HG02571 (cell line): ENCODE data around the gene LRRC3.

Experiments
- ATAC-seq: cut with Tn5 transposase; IDR thresholded peaks from one replicate; pipeline ENCODE4 v1.9.1; 2021; ENCODE audit warnings: mild to moderate bottlenecking, moderate library complexity; ENCODE audit not compliant: unreplicated experiment

The LRRC3 gene

DNA sequence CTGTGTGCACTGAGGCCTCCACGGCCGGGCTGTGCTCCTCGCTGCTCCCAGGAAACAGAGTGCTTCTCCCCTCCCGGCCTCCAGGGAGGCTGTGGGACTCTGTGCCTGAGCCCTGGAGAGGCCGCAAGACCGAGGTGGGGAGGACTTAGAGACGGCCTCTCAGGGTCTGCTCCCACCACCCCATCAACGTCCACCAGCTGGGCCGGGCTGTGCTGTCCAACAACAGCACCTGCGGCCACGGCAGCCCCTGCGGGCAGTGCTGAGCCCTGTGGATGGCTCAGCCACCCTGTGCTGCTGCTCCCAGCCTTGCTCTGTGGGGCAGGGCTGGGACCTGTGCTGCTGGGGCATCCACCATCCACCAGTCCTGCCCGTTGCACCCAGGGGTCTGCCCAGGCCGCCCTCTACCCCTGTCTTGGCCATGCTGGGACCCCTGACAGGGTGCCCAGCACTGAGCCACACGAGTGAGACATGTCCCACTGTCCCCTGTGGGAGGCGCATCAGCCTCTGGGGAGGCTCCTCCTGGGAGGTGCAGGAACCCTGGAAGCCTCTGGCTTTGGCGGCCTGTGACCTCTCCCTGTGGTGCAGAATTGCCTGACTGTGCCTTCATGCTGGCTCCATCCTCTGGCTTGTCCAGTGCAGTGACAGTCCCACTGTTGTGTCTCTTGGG is 31.2 kb upstream of the LRRC3 start:
- ATAC-seq, result no peak

DNA sequence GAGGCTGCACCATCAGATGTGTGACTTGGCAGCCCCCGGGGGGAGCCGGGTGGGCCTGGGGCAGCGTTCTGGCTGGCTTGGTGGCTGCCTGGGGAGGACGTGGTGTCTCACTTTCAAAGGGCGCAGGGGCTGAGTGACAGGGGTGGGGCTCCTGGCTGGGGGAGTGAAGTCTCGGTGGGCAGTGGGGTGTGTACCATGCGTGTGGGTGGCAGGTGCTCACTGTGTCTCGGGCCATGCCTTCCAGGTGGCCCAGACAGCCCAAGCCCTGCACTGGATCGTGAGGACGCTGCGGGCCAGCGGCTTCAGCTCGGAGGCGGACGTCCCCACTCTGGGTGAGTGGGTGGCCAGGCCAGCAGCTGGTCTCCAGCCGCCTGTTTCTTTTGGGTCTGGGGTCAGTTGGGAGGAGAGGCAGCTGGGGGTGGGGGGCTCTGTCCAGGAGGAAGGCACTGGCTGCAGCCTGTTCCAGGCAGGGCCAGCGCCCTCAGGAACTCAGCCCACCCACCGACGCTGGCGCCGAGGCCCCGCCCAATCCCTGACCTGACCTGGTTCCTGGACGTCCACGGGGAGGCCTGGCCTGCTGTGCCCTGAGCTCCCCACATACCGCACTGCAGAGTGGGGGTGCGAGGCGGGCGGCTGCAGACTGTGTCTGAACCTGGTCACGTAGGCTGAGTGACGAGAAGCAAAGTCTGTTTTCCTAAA is 30.6 kb upstream of the LRRC3 start:
- ATAC-seq, result no peak

DNA sequence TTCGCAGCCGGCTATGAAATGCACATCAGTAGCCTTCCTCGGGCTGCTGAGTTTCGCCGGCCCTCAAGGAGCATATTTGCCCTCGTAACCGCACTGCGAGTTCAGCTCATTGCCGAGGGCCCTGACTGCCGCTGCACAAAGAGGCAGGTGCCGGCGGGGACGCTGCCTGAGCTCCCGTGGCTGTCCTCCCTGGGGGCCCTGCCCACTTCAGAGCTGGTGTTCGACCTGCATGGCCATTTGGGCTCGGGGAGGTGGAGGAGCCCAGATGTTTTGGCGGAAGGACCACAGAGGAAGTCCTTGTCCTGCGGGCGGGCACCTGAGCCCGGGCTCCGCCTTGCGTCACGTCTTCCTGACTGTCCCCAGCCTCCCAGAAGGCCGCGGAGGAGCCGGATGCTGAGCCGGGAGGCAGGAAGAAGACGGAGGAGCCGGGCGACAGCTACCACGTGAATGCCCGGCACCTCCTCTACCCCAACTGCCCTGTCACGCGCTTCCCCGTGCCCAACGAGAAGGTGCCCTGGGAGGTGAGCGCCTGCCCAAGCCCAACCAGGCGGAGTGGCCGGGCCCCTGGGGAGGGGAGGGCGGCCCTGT is 29.9 kb upstream of the LRRC3 start:
- no peak for ATAC-seq

DNA sequence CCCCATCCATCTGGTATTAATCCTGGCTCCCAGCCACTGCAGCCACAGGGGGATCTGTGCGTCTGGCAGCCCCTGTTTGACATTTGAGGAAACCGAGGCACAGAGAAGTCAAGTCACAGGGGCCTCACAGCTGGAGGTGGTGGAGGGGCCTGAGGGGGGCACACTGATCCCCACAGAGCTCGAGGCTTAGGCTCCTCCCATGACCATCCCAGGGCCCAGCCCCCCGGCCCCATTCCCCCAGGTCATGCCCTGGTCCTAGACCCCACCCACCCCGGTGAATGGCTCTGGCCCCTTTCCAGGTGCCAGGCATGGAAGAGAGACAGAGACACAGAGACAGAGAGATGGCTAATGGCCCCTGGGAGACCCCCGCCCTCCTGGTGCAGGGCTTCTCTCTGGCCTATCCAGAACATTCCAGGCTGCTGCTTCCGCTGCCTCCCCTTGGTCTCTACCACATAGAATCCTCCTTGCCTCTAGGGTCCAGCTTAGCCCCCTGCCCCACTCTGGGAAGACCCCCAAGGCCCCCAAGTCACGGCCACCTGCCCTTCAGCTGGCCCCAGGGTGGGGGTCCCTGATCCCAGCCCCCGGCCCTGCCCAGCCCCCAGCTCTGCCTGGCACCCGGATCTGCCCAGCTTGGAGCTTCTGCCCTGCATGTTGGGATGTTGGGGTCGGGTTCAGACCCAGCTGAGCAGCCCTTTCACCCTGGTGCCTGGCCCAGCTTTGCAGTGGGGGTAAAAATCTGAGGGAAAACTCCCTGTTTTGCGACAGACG is 29.2 kb upstream of the LRRC3 start:
- no peak for ATAC-seq

DNA sequence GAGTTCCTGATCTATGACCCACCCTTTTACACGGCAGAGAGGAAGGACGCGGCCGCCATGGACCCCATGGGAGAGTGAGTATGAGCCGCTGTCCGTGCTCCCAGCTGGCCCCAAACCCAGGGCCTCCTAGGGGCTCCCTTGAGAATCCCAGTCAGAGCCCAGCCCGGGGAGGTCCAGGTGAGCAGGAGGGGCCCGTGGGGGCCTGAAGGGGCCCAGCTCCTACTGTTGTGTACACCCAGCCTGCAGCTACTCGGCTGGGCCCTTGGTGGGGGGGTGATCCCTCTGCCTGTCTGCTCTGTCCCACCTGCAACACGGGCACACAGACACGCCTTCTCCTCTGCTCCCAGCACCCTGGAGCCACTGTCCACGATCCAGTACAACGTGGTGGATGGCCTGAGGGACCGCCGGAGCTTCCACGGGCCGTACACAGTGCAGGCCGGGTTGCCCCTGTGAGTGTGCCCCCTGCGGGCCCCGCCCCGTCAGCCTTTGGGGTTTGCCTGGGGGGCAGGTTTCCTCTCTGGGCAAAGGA is 28.6 kb upstream of the LRRC3 start:
- ATAC-seq, result no peak

DNA sequence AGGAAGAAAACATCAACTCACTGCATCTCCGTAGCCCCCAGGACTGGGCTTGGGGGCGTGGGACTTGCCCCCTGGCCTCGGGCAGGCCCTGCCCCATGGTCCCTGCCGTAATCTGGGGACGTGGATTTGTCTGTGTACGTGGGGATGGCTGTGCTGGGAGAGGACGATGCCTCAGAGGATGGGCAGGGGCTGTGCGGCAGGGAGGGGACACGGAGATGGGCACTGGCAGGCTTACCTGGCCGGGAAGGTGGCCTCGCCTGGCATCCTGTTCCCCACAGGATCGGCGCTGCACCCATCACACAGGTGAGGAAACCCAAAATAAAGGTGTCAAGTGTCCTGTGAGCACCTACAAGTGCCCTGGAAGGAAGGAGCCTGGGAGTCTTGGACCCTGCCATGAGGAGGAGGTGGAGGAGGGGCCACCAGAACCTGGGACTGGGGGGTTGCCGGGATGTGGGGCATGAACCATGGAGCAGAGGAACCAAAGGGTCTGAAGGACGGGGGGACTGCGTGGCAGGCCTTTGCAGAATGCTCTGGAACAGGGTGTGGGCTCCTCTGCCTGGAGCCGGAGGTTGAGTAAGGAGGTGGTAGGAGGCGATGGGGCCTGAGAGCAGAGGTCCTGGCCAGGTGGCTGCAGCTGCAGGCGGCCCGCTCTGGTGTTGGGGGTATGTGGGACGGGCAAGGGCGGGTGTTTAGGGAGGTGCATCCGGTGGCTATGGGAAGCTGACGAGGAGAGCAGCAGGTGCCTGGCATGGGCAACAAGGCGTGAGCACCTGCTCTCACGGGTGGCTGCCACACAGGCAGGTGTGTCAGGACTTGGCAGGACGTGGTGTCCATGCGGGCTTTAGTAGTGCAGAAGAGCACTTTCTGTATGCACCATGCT is 27.8 kb upstream of the LRRC3 start:
- ATAC-seq, result no peak

DNA sequence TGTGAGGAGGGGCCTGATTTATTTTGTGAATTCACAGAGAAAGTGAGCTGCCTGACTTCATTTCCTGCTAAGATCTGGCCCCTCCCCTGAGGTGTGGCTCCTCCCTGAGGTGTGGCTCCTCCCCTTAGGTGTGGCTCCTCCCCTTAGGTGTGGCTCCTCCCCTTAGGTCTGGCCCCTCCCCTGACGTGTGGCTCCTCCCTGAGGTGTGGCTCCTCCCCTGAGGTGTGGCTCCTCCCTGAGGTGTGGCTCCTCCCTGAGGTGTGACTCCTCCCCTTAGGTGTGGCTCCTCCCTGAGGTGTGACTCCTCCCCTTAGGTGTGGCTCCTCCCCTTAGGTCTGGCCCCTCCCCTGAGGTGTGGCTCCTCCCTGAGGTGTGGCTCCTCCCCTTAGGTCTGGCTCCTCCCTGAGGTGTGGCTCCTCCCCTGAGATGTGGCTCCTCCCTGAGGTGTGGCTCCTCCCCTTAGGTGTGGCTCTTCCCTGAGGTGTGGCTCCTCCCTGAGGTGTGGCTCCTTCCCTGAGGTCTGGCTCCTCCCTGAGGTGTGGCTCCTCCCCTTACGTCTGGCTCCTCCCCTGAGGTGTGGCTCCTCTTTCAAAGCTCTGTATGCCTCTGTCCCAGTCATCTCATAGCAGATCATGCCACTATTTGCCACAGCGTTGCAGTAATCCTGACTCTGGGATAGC is 26.9 kb upstream of the LRRC3 start:
- no peak for ATAC-seq

DNA sequence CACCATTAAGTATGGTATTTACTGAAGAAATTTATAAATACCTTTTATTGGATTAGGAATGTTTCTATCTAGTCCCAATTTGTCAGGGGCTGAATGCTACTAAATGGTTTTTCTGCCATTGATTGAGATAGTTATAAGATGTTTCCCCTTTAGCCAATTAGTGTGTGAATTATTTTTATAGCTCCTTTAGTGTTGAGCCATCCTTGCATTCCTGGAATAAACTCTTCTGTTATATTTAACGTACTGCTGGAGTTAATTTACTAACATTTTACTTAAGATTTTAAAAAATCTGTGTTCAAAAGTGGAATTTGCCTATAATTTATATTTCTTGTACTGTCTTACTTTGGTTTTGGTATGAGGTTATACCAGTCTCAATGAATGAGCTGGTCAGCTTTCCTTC is 25.4 kb upstream of the LRRC3 start:
- no peak for ATAC-seq

DNA sequence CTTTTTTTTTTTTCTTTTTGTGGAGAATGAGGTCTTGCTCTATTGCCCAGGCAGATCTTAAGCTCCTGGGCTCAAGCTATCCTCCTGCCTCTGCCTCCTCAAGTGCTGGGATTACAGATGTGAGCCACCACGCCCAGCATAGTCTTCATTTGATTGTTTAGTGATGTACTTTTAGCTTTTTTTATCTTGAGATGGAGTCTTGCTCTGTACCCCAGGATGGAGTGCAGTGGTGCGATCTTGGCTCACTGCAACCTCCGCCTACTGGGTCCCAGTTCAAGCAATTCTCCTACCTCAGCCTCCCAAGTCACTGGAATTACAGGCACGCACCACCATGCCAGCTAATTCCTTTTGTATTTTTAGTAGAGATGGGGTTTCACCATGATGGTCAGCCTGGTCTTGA is 24.0 kb upstream of the LRRC3 start:
- ATAC-seq, result no peak

DNA sequence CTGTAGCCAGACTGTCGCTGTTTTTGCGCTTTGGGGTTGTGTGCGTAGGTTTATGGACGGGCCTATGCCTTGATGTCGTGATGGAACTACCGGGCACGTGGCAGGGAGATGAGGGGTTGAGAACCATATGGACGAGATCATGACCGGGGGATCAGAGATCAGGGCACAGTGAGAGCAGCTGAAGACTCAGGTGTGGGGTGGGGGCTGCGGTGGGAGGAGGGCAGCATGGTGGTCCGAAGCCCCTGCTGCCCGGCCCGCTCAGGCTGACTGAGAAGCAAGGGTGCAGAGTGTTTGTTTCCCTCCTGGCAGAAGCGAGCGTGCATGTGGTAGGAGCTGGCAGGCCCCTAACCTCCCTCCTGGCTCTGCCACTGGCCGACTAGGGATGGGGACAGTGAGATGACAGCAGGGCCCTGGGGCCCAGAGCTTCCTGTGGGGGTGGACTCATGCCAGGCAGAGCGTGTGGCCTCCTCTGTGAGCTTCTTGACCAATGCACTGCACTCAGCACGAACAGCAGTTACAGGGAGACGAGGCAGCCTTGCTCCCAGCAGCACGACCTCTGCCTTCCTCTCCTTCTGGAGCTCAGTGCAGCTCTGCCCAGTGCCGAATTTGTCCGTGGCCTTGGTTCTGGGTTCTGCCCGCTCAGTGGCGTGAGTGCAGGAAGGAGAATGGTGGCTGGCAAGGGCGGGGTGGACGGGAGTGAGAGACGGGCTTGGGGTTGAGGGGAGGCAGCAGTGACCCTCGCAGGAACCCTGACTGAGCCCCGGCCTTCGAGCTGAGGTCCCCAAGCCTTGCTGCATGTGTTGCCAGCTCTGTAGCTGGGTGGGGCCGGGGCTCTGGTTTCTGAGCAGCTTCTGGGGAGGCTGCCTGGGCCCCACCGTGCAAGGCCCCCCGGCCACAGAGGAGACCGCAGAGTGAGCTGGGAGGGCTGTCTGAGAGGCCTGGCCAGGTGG is 22.2 kb upstream of the LRRC3 start:
- ATAC-seq, result no peak

DNA sequence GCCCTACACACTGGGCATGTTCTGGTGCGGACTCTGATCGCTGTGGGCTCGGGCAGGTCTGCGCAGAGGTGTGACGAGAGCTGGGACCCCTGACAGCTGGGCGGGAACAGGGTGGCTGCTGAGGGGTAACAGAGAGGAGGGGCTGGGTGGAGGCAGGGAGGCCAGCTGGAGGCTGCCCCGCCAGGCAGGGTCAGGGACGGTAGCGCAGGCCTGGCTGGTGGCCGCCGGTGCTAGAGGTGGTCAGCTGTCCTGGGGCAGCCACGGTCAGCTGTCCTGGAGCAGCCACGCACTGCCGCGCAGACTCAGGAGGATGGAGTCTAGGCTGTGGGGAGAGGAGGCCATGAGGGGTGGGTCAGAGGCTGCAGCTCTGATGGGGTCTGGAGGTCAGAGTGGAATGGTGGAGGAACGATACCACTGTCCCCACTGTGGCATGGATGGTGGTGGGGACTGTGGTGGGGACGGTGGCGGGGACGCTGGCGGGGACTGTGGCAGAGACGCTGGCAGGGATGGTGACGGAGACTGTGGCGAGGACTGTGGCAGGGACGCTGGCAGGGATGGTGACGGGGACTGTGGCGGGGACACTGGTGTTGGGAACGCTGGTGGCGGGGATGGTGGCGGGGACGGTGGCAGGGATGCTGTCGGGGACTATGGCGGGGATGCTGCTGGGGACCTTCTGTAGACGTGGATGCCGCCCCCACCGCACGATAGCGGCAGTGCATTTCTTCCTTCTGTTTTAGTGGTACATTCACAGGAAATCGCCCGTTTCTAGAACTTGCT is 21.3 kb upstream of the LRRC3 start:
- no peak for ATAC-seq

DNA sequence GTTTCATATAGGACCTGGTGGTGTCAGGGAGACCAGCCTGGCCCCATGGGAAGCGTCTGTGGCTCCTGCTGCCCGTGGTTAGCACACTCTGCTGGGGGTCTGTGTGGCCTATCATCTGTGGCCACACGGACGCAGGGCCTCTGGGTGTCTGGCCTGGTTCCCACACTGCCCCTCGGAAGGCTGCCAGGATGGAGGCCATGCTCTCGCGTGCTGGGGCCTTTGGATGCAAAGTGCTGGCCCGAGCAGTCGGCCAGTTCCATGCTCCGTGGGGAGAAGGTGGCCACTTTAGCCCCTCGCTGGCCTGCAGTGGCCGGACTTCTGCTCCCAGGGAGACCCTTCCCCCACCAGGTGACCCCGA is 20.8 kb upstream of the LRRC3 start:
- ATAC-seq, result no peak

DNA sequence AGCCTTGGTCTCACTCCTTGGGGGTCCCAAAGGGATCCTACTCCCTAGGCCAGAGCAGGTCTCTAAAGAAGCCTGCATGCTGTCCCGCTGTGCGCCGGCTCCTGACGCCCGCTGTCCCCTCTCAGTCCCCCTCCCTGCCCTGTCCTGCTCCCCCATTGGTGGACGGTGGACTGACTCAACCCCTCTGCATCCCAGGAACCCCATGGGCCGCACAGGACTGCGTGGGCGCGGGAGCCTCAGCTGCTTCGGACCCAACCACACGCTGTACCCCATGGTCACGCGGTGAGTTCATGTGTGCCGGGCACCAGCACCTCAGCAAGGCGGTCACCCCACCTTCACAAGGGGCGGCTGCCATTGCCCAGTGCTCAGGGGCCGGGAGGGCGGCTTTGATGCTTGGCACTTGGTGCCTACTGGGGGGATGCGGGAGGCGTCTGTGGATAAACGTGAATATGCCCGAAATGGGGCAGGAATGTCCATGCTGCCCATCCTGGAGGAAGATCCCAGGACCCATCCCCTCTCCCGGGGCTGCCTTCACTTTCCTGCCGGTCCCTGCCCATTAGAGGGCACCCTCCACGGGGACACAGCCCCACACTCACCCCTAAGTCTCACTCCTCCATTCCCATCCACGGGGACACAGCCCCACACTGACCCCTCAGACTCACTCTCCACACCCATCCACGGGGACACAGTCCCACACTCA is 20.2 kb upstream of the LRRC3 start:
- ATAC-seq, result no peak

DNA sequence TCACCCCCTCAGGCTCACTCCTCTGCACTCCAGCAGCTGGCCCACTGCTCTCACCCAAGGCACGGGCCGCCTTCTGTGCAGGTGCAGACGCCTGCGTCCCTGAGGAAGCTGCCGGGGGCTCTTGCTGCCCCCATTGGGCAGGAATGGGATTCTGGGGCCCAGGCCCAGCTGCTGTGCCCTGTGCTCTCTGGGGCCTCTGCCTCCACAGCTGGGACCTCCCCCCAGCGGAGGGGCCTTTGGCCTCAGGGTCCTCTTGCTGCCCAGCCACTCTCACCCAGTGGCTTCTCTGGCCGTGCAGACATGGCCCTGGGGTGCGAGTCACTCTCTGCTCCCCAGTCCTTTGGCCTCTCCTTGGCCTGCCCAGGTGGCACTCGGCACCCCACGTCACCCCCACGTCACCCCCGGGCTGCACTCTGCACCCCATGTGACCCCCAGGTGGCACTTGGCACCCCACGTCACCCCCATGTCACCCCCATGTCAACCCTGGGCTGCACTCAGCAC is 19.1 kb upstream of the LRRC3 start:
- ATAC-seq, result no peak

DNA sequence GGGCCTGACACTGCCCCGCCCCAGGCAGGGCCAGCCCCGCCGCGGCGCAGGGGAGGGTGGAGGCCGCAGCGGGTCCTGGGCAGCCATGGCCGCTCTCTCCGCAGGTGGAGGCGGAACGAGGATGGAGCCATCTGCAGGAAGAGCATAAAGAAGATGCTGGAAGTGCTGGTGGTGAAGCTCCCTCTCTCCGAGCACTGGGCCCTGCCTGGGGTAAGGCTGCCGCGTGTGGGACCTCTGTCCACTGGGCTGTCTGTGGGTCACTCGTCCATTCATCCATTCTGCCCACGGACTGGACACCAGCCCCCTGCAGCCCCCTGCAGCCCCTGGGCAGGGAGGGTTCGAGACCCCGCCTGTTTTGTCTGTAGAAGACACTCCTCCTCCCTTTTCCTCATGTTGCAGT is 18.4 kb upstream of the LRRC3 start:
- ATAC-seq, result no peak

DNA sequence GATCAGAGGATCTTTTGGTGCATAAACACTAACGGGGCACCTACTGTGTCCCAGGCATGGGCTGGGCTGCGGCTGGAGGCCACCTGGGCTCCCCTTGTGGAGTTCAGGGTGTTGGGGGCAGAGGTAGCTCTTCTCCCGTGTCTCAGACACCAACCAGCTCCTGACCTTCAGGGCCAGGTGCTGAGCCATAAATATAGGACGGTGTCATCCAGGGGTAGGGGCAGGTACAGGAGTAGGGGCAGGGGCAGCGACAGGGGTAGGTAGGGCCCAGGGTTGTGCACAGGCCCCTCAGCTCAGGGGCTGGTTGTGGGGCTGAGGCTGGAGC is 18.0 kb upstream of the LRRC3 start:
- no peak for ATAC-seq

DNA sequence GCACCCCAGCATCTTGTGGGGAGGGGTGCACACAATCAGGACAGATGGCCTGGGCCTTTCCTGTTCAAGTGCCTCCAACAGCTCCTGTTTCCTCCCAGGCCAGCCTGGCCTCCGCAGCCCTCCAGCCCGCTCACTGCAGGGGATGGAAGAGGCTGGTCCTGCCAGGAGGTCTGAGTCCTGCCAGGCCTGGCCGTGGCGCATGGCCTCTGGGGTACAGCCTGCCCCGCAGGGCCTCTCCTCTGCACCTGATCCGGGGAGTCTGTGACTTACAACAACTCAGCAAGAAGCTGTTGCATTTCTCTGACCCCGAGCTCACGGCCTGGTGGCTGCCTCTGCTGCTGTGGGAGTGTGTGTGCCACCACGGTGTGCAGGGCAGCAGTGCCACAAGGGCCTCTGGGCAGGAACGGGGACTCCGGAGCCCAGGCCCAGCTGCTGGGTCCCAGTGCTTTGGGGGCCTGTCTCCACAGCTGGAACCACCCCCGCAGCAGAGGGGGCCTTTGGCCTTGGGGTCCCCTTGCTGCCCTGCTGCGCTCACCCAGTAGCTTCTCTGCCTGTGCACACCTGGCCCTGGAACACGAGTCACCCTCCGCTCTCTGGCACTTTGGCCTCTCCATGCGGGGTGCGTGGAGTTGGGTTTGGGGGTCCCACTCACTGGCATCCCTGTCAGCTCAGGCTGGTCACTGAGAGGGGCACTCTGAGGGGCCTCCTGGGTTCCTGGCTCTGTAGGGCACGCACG is 17.4 kb upstream of the LRRC3 start:
- no peak for ATAC-seq
